HS-27A (cell line): ENCODE measurements around the gene TUBB4B.

Experiments used
- DNase-seq: peaks from one replicate; pipeline ENCODE4 v3.0.0-alpha.2; 2012; ENCODE audit warnings: low read depth, missing footprints

TUBB4B gene

DNA sequence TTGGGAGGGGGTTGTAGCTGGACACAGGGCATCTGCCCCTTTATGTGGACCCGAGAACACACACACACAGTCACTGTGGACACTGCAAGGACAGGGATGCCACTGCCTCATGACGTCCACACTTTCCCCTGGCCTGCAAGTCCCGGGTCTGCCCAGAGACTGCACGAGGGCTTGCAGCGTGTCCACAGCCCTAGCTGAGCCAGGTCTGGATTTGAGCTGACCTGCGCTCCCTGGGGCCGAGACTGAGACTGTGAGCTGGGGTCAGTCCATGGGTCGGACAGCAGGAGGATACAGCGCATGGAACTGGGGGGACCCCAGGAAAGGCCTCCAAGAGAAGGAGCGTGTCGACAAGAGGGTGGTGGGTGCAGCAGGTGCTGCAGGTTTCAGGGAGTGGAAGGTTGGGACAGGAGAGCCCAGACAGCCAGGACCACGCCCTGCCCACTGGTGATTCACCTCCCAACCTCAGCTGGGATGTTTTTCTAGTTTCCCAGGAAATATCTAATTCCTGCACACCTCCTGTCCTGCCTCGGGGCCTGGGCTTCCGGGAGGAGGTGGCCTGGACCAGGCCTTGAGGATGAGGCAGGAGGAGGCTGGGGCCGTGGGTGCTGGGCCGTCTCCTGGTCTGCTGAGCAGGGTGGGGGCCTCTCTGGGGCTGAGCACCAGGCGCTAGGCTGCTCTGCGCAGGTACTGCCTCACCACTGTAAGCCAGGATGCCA, 14.6 kb upstream of the TUBB4B start:
- DNase-seq, result no peak

DNA sequence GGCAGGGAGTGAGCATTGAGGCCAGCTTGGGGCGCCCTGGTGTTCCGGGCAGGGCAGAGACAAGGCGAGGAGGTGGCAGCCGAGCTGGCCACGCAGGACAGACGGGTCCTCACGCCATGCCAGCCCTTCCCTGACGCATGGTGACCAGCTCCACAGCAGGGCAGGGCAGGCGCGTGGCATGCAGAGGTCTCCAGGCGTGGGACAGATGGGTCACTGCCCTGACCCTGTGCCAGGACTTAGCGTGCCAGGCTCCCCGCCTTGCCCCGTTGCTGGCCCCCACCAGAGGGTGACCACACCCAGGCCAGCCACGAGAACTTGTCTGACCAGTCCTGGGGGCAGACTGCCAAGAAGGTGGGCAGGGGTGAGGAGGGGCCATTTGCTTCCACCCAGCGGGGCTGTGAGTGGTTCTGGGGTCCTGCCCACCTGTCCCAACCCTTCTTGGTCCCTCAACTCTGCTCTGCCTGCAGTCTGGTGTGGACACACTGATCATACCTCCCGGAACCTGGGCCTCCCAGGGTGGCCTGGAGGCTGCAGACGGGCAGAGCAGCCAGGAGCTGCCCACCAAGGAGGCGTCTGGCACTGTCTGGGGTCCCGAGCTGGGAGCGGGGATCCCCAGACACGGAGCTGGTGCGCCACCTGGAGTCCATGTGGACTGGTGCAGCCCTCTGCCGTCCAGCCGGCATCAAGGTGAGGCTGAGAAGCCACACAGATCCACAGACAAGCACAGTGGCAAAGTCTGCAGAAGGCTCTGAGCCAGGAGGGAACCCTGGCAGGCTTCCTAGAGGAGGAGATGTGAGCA, 13.8 kb upstream of the TUBB4B start, which contains the start of gene RNF224:
TSS of gene RNF224 (plus strand) at position 449 of the 799 bp plus-strand sequence. CDS start 834 bp downstream, outside the sequence.
- no peak for DNase-seq

DNA sequence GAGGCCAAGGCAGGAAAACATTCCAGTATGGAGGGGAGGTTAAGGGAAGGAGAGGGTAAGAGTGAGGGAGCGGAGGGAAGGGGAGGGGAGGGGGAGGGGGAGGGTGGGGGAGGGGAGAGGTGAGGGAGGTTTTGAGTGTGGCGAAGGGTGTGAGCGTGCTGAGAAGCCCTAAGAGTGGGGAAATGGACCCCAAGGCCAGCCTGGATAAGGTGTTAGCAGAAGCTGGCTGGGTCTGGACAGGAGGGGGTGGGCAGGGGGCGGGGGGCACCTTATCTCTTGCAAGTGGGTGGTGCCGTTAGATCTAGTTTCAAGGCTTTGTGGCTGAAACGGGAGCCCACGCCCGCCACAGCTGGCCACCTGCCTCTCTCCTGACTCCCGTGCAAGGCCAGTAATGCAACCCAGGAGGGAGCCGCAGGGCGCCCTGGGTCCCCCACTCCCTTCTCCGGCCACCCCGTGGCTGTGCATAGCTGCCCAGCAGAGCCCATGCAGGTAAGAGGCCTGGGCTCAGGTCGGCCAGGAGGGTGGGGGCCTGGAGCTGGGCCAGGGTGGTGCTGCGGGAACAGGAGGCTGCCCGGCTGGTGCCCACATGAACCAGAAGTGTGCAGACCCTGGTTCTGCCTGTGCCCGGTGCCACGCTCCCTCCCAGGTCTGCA, 13.1 kb upstream of the TUBB4B start:
- DNase-seq, result no peak

DNA sequence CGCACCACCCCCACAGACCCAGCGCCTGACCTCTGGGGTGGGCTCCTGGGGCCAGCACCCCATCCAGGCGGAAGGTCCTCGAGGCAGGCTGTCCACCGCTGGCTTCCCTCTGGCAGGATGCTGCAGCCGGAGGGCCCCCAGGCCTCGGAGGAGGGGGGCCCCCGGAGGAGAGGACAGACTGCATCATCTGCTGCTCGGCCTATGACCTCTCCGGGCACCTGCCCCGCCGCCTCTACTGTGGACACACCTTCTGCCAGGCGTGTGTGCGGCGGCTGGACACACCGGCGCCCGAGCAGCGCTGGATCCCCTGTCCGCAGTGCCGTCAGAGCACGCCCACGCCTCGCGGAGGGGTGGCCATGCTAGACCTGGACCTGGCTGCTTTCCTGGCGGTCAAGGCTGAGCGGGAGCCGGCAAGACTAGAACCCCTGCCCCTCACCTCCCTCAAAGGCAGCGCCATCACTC, 12.6 kb upstream of the TUBB4B start:
- no peak for DNase-seq

DNA sequence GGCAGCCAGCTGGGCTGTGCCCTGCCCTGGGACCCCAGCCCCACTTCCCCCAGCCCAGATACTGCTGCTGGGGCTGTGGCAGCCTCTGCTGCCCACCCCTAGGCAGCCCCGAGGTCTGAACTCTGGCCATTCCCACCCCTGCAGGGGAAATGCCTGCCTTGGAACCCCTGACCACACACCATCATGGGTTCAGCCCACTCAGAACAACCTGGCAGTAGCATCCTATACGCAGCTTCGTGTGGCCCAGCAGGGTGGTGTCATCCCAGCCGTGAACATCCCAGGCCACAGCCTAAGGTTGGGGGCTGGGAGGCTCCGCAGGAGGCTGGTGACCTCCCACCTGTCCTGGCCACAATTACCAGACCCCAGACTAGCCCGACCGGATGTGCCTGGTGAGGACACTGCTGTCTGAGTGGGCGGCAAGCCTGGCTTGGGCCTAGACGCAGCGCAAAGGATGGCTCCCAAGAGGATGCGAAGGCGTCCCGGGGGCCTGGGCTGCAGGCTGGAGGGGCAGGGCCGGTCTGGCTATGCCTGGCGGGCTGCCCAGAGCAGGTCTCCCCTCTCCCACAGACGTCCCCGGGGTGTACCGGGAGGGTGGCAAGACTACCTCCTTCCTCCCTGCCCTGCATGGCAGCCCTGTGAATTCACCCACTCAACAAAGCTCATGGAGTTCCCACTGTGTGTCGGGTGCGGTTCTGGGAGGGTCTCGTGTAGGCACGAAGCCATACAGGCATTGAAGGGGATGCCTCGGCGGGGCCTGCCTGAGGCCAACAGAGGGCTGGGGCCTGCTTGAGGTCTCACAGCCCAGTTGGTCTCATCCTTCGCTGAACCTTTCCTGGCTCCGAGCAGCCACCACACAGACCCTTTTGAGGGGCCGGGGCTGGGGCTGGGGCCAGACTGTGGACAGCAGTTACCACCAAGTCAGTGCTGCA, 11.9 kb upstream of the TUBB4B start:
- no peak for DNase-seq

DNA sequence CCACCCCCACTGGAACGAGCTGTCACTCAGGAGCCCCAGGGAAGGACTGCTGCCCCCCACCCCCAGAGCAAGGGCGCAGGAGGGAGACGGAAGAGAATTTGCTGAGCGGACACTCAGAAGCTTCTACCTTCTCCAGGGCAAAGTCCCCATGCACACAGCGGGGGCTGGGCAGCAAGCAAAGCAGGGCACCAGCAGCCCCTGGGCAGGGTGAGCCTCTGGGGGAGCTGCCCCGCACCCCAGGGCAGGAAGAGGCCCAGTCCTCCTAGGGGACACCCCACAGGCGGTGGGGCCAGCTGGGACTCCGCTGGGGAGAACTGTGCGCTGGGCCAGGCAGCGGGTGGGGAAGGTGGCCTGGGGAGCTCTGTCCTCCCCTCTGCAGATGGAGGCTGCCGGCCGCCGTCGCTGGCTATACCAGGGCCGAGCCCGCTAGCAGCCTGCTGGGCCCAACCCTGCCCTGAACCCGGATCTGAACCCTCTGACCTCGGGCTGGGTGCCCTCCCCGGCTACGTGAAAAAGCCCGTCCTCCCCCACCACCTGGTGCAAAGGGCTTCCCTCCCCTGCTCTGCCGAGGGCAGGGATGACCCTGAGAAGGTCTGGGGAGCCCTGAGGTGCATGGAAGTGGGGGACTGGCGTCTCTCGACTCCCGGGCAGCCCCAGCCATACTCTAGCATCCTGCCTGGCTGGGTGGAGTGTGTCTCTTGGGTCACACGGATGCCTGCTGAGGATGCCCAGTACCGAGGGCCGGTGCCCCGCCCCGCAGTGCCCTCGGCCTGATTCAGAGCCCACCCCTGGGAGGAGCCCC, 11.0 kb upstream of the TUBB4B start:
- DNase-seq, result no peak

DNA sequence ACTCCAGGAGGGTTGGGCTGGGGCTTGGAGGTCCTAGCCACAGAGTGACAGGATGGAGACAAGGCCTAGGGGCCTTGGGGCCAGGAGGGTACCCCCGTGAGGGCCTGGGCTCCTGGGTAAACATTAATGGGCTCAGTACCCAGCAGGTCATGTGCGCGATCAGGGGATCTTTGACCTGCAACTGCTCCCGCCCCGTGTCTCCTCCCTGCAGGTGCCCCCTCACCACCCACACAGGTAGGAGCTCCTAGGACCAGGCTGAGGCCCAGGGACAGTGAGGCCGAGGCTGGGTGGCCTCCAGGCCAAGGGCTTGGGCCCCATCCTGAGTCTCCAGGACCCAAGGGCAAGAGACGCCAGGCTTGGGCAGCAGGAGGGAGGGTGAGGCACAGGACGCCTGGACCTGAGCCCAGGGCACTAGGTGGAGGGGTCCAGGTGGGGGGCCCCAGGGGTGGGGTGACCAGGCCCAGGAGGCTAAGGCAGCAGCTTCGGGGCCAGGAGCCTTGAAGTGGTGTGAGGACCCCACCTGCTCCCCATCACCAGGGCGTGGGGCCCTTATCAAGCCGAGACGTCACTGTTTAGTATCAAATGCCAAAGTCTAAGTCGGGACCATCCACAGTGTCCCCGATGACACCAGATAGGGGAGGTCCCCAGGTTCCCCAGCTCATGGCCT, 10.2 kb upstream of the TUBB4B start, which contains the start of gene SLC34A3:
TSS of gene SLC34A3 (plus strand) at position 197 of the 667 bp plus-strand sequence. CDS start 802 bp downstream, outside the sequence.
- no peak for DNase-seq

DNA sequence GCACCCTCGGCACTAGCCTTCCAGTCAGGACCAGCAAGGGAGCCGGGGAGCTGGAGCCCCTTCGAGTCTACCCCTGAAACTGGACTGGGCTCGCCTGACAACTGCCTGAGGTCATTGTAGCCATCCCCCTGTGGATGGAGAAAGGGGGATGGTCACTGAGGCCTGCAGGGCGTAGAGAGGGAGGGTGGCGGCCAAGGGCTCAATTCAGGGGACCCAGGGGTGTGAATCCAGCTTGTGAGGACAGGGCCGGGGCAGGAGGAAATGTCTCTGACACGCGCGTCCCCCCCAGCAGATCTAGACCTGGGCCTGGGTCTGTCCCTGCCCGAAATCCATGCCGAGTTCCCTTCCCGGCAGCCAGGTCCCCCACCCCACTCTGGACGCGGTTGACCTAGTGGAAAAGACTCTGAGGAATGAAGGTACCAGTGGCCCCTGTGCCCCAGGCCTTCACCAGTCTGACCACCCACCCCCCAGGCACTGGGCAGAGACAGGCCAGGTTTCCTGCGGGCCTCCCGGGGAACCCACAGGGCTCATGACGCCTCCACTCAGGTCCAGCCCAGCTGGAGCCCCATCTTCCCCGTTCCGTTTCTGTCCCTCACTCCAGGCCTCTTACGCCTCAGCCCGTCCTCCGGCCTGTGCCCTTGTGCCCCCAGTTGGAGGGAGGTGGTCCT, 9.6 kb upstream of the TUBB4B start:
- DNase-seq, result no peak

DNA sequence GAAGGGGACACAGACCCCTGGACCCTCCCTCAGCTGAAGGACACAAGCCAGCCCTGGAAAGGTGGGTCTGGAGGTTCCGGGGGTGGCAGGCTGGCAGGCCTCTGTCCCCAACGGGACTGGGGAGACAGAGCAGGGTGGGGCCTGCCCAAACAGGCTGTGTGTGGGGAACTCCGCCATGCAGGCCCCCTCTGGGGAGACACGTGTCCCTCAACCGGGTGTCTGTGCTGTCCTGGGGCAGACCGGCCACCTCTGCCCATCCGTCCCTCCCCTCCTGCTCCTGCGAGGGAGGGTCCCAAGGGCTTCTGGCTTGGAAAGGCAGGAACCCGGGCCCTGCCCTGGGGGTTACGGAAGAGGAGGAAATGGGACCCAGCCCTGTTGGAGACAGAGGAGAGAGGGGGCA, 9.0 kb upstream of the TUBB4B start:
- no peak for DNase-seq

DNA sequence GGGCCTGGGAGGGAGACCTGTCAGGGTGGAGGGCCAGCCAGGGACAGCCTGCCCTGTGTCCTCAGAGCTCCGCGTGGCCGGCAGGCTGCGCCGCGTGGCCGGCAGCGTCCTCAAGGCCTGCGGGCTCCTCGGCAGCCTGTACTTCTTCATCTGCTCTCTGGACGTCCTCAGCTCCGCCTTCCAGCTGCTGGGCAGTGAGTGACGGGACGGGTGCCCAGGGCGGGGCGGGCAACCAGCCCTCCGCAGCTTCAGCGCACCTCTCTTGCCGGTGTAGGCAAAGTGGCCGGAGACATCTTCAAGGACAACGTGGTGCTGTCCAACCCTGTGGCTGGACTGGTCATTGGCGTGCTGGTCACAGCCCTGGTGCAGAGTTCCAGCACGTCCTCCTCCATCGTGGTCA, 8.6 kb upstream of the TUBB4B start:
- no peak for DNase-seq

DNA sequence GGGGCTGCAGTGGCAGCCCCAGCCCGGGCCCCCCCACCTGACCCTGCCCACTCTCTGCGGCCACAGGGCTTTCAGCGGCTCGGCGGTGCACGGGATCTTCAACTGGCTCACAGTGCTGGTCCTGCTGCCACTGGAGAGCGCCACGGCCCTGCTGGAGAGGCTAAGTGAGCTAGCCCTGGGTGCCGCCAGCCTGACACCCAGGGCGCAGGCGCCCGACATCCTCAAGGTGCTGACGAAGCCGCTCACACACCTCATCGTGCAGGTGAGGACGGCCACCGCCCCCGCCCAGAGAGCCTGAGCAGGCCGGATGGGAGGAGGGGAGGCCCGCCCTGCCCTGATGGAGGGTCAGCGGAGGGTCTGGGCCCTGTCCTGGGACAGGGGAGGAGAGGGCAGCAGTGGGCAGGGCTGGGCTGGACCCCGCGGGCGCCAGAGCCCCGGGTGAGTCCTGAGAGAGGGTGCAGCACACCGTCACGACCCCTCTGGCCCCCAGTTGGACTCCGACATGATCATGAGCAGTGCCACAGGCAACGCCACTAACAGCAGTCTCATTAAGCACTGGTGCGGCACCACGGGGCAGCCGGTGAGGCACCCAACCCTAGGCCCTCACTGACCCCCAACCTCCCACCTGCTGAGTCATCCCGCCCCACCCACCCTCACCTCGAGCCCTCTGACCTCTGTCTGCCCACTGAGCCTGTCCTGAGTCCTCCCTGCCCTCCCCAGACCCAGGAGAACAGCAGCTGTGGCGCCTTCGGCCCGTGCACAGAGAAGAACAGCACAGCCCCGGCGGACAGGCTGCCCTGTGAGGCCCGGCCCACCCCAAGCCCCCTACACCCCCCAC, 7.7 kb upstream of the TUBB4B start:
- no peak for DNase-seq

DNA sequence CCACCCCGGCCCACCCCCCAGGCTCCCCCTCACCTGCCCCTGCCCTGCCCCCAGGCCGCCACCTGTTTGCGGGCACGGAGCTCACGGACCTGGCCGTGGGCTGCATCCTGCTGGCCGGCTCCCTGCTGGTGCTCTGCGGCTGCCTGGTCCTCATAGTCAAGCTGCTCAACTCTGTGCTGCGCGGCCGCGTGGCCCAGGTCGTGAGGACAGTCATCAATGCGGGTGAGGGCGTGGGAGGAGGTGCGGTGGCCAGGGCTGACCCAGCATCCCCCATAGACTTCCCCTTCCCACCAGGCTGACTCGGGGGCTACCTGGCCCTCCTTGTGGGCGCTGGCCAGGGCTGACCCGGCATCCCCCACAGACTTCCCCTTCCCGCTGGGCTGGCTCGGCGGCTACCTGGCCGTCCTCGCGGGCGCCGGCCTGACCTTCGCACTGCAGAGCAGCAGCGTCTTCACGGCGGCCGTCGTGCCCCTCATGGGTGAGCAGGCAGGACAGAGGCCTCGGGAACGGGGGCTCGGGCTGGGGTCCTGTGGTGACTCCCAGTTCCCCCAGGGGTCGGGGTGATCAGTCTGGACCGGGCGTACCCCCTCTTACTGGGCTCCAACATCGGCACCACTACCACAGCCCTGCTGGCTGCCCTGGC, 6.9 kb upstream of the TUBB4B start:
- no peak for DNase-seq

DNA sequence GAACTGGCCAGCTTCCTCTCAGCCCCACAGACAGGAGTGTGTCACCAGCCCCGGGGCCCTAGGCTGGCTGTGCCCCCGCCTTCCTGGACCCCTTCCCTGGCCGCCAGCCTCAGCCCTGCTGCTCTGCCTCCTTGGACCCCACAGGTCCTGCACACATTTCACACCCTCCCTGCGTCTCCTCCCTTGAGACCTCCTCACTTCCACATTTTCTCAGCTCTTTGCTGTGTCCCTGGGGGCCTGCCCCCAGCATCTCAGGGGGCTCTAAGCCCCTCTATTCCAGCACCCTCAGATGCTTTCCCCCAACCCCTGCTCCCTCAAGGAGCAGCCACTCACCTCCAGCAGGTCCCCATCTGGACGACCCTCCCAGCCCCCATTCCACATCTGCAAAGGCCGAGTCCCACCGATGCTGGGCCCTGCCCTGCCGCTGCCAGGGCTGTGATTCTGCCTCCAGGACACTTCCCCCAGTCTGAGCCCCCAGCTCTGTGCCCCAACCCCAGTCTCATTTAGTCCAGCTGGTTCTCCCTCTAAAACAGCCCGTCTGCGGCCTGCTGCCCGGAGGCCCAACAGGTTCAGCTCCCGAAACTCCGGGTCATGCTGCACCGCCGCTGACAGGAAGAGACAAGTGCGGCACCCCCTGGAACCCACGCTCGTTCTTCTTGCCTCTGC, 6.2 kb upstream of the TUBB4B start:
- no peak for DNase-seq

DNA sequence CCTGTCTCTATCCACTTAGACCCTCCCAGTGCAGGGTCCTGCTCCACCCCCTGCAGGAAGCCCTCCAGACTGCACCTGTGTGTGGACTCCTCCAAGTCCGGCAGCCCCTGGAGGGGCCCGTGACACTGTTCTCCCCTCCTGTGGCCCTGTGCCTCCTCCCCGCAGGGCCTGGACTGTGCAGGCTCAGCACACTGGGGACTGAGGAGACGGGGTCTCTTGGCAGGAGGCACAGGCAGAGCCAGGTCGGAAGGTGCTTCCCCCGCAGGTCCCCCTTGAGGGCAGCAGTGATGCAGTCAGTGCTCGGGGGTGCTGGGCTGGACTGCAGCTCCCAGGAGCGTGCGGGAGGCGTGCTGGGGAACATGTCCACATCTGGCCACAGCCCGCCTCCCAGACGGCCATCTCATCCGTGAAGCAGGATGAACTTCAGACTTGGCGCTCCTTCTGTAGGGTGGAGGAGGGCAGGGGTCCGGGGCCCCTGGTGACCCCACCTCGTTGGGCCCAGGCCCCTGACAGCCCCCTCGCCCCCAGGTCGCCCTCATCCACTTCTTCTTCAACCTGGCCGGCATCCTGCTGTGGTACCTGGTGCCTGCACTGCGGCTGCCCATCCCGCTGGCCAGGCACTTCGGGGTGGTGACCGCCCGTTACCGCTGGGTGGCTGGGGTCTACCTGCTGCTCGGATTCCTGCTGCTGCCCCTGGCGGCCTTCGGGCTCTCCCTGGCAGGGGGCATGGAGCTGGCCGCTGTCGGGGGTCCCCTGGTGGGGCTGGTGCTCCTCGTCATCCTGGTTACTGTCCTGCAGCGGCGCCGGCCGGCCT, 5.5 kb upstream of the TUBB4B start:
- no peak for DNase-seq

DNA sequence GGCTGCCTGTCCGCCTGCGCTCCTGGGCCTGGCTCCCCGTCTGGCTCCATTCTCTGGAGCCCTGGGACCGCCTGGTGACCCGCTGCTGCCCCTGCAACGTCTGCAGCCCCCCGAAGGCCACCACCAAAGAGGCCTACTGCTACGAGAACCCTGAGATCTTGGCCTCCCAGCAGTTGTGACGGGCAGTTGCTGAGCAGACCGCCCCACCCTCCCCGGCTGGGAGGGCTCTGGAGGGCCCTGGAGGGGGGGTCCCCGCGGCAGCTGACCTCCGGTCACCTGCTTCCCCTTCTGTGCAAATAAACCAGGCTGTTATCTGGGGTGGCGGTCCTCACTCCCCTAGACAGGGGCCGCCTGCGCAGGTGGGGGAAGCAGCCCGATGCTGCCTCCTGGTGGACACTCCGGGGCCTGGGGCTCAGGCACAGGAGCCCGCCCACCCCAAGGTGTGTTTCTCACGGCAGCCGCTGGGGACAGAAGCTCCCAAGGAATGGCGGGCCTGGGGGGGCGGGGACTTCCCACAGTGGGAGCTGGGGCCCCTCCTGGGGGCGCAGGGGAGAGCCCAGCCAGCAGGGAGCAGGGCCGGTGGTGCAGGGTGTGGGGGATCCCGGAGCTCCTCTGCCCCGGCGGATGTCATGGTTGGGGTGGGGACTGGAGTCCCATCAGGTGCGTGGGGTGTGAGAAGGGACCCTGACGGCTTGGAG, 4.7 kb upstream of the TUBB4B start:
- DNase-seq, result no peak

DNA sequence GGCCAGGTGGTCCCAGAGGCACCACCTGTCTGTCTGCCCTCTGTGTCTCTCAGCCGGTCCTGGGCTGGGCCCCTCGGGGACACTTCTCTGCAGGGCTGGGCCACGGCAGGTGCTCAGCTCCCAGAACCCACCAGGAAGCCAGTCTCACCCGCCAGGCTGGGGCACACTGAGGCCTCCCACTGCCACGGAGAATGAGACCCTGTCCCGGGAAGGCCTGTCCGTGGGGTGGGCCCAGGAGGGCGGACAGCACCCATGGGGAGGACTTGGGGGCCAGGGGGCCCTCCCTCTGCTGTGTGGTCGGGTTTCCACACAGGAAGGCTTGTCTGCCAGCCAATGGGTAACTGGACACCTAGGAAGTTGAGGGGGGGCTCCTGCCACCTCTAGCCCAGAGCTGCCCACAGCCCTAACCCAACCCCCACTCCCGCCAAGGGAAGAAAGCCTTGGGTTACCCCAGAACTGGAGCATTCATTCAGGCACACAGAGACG, 4.1 kb upstream of the TUBB4B start:
- no peak for DNase-seq
